Measurements from ENCODE around the gene TTYH1.

The TTYH1 gene

DNA sequence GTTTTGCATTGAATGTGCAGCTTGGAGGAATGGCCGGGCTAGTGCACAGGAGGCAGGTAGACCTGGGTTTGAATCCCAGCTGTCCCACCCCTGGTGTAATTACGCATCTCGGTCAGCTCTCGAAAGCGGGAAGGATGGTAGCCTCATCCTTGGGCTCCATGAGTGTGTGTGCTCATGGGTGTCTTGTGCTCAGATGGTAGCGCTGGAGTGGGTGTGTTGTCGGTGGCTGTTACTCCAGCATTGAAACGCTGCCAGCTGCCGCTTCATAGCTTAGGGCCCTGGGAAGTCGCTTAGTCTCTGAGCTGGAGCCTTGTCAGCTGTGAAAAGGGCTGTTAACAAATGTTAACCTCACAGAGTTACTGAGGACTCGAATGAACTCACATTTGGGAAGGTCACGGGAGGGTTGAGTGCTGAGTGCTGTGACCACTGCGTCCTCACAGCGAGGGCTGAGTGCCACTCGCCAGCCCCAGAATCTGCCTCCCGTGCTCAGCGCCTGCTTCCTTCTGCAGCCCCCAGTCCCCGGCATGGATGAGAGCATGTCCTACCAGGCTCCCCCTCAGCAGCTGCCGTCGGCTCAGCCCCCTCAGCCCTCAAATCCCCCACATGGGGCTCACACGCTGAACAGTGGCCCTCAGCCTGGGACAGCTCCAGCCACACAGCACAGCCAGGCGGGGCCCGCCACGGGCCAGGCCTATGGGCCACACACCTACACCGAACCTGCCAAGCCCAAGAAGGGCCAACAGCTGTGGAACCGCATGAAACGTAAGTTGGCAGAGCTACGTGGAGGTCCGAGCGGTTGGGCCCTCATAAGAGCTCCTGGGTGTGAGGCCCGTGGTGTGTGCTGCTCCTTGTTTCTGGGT lies 38.9 kb downstream of the TTYH1 start:
- Histone ChIP-seq H3K36me3 (peaks cover 85% of the 10 kb centered on the region), H3K4me3 (ENCODE audit: low read depth, low read length) (no peak overlapping the region), H3K27me3 (no peaks in the 10 kb centered on the region), H3K4me1 (no peaks in the 10 kb centered on the region), H3K9me3 (no peaks in the 10 kb centered on the region)
- TF ChIP-seq, protein P1, sequence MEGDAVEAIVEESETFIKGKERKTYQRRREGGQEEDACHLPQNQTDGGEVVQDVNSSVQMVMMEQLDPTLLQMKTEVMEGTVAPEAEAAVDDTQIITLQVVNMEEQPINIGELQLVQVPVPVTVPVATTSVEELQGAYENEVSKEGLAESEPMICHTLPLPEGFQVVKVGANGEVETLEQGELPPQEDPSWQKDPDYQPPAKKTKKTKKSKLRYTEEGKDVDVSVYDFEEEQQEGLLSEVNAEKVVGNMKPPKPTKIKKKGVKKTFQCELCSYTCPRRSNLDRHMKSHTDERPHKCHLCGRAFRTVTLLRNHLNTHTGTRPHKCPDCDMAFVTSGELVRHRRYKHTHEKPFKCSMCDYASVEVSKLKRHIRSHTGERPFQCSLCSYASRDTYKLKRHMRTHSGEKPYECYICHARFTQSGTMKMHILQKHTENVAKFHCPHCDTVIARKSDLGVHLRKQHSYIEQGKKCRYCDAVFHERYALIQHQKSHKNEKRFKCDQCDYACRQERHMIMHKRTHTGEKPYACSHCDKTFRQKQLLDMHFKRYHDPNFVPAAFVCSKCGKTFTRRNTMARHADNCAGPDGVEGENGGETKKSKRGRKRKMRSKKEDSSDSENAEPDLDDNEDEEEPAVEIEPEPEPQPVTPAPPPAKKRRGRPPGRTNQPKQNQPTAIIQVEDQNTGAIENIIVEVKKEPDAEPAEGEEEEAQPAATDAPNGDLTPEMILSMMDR (IDR thresholded peaks at IDR 0.05; ENCODE audit: low read depth, low read length): no peak
- DNase-seq: no peak

DNA sequence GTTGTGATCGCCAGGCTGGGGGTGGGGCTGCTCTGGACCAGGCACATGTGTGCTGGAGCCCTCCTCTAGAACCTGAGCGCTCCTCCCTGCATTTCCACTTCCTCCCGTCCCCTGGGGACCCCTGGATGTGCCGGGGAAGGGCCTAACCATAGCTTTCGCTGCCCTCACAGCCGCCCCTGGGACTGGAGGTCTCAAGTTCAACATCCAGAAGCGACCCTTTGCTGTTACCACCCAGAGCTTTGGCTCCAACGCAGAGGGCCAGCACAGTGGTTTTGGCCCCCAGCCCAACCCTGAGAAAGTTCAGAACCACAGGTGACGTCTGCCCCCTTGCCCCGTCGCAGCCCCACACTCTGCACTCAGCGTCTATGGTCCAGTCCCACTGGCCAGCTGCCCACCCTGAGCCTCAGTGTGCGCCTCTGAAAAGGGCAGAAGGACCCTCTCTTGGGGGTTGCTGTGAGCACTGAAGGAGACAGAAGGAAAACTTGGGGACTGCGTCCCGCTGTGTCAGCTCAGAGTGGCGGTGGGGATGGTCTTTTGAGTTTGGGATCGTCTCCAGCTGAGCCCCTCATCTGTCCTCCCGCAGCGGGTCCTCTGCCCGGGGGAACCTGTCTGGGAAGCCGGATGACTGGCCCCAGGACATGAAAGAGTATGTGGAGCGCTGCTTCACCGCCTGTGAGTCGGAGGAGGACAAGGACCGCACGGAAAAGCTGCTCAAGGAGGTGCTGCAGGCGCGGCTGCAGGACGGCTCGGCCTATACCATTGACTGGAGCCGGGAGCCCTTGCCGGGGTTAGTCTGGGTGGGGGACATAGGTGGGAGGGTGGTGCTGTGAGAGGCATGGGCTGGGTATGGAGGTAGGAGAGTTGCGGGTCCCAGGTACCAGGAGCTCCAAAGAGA lies 39.8 kb downstream of the TTYH1 start:
- Histone ChIP-seq H3K4me1 (no peaks in the 10 kb centered on the region), H3K4me3 (ENCODE audit: low read depth, low read length) (no peak overlapping the region), H3K9me3 (no peaks in the 10 kb centered on the region), H3K27me3 (no peaks in the 10 kb centered on the region), H3K36me3 (peaks cover 90% of the 10 kb centered on the region)
- DNase-seq: no peak
- TF ChIP-seq, protein P1 (IDR thresholded peaks at IDR 0.05; ENCODE audit: low read depth, low read length): no peak

- Histone ChIP-seq H3K36me3 (peaks cover 92% of the 10 kb centered on the region), H3K4me3 (ENCODE audit: low read depth, low read length) (no peak overlapping the region), H3K9me3 (no peaks in the 10 kb centered on the region), H3K27me3 (no peaks in the 10 kb centered on the region), H3K4me1 (no peaks in the 10 kb centered on the region)
- DNase-seq: no peak
- TF ChIP-seq, protein P1 (IDR thresholded peaks at IDR 0.05; ENCODE audit: low read depth, low read length): no peak
These were observed 40.6 kb downstream of the TTYH1 start for GRCh38 chr19:54455786-54456422.

DNA sequence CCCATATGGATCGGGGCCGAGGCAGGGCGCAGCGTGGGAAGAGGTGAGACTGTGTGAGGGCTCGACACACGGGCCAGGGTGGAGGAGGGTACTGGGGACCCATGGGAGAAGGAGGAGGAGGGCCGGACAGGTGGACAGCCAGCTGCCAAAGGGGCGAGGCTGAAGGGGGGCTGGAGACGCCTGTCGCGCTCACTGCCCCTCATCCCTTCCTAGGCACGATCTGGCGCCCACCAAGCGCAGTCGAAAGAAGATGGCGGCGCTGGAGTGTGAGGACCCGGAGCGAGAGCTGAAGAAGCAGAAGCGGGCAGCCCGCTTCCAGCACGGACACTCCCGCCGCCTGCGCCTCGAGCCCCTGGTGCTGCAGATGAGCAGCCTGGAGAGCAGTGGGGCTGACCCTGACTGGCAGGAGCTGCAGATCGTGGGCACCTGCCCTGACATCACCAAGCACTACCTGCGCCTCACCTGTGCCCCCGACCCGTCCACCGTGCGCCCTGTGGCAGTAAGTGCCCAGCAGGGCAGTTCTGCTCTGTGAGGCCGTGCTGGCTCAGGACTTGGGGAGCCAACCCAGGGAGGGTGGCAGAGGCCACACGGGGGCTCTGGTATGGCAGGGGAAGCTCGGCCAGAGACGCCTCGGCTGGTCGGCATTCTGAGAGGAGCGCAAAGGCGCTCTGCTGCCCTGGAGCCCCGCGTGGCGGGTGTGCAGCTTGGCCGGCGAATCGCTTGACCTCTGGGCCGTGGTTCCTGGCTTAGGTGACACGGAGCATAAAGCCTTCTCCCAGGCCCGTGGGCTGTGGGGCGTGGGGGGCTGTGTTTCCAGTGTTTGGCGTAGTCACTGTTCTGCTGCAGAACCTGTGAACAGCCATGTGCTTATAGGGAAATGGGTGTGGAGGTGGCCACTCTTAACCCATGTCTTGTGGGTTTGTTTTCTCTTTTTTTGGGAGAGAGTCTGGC lies 41.4 kb downstream of the TTYH1 start:
- no peaks in the 10 kb centered on the region for H3K9me3 ChIP-seq
- TF ChIP-seq, protein P1 (IDR thresholded peaks at IDR 0.05; ENCODE audit: low read depth, low read length): no peak
- no peak for DNase-seq
- no peak overlapping the region for H3K4me3 ChIP-seq (ENCODE audit: low read depth, low read length)
- no peaks in the 10 kb centered on the region for H3K27me3 ChIP-seq
- no peaks in the 10 kb centered on the region for H3K4me1 ChIP-seq
- H3K36me3 ChIP-seq: peaks cover 89% of the 10 kb centered on the region

DNA sequence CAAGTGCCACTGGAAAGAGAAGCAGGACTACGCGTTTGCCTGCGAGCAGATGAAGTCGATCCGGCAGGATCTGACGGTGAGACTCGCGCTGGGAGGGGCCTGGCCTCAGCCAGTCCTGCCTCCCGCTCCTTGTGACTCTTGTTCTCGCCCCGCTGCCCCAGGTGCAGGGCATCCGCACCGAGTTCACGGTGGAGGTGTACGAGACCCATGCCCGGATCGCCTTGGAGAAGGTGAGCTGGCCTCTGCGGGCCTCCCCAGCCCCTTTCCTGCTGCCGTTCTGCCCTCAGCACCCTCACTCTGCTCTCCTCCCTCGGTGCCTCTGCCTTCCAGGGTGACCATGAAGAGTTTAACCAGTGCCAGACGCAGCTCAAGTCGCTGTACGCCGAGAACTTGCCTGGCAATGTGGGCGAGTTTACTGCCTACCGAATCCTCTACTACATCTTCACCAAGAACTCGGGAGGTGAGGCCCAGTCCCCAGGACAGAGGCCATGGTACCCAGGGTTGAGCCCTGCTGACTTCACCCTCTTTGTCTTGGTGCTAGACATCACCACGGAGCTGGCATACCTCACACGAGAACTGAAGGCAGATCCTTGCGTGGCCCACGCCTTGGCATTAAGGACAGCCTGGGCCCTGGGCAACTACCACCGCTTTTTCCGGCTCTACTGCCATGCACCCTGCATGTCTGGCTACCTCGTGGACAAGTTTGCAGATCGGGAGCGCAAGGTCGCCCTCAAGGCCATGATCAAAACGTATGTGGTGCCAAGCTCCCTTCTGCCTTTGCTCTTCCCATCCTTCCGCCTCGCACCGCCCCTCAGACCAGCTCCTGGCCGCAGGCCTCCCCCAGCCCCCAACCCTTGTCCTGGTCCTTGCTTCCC lies 42.7 kb downstream of the TTYH1 start:
- TF ChIP-seq, protein P1 (IDR thresholded peaks at IDR 0.05; ENCODE audit: low read depth, low read length): no peak
- no peak for DNase-seq
- H3K4me3 ChIP-seq (ENCODE audit: low read depth, low read length): no peak overlapping the region
- H3K27me3 ChIP-seq: no peaks in the 10 kb centered on the region
- H3K9me3 ChIP-seq: no peaks in the 10 kb centered on the region
- peaks cover 4% of the 10 kb centered on the region; the same call in 1 of the 2 replicates for H3K4me1 ChIP-seq
- peaks cover 82% of the 10 kb centered on the region for H3K36me3 ChIP-seq

Data from BE2C (cell line).